ENCODE results near the gene PSME2. TPM values are rescaled to one million over a fixed set of nuclear protein-coding genes. Genes with fewer than 3 reads are reported as not detected.

Gene PSME2
- total RNA-seq, 2 donors from 2014 or later: 24.6 to 28.8 TPM

DNA sequence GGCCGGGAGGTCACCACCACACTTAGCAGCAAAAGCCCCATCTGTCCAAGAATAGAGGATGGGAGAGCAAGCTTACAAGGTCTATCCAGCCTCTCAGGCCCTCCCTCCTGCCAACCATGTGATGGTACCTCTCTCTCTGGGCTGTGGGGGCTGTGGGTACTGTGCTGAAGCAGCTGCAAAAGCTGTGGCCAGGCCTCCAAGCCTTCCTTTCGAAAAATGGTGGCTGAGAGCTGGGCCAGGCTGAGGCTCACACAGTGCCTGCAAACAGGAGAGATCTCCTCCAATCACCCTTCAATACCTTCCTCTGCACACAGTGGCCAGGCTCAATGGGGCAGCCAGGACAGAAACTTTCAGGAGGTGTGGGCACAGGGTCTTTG, 41.1 kb upstream of the PSME2 start:
- peaks cover 5 to 11% of the 10 kb centered on the region in 2 donors for H3K4me1 ChIP-seq (ENCODE audit: control insufficient read depth in 1 of 2, low read depth in 2 of 2)
- H3K36me3 ChIP-seq: peaks cover 41% of the 10 kb centered on the region
- TF ChIP-seq, protein P1, sequence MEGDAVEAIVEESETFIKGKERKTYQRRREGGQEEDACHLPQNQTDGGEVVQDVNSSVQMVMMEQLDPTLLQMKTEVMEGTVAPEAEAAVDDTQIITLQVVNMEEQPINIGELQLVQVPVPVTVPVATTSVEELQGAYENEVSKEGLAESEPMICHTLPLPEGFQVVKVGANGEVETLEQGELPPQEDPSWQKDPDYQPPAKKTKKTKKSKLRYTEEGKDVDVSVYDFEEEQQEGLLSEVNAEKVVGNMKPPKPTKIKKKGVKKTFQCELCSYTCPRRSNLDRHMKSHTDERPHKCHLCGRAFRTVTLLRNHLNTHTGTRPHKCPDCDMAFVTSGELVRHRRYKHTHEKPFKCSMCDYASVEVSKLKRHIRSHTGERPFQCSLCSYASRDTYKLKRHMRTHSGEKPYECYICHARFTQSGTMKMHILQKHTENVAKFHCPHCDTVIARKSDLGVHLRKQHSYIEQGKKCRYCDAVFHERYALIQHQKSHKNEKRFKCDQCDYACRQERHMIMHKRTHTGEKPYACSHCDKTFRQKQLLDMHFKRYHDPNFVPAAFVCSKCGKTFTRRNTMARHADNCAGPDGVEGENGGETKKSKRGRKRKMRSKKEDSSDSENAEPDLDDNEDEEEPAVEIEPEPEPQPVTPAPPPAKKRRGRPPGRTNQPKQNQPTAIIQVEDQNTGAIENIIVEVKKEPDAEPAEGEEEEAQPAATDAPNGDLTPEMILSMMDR (IDR thresholded peaks at IDR 0.05): no peak
- no peaks in the 10 kb centered on the region for H3K9me3 ChIP-seq
- no peaks in the 10 kb centered on the region for H3K27me3 ChIP-seq (replicated peaks; ENCODE audit: insufficient read depth)
- ATAC-seq (ENCODE audit: insufficient number of reproducible peaks, low FRiP score, low read depth) (no peak), DNase-seq (ENCODE audit: low spot score) (no peak)
- H3K4me3 ChIP-seq: peak overlapping the region; percentile 82
- H3K27ac ChIP-seq: no peak overlapping the region

DNA sequence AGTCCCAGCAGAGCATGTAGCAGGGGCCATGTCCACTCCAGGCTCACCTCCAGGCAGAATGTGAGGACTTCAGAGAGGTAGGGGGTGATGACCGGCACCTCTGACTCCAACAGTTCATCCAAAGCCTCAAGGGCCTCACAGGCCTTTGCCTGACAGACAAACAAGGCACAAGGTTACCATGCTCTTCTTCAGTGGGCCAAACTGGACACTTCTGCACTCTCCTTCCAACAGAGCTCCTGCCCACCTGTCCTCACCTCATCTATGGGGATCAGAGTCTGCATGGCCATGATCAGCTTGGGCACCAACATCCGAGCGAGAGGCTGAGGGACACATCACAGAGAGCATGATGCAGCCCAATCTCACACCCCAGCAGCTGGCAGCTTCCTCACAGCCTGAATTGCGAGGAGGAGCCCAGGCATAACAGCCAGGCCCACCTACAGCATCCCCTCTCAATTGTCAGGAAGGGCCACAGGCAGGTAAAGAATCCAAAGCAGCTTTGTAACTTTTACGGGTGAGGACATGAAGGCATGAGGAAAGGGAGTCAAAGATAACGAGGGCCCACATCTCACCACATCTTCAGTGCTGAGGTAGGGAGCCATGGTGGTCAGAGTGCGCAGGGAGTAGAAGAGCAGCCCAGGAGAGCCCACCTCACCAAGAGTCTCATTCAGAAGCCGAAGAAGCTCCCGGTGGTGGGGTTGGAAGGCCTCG, 40.6 kb upstream of the PSME2 start:
- H3K9me3 ChIP-seq: no peaks in the 10 kb centered on the region
- H3K27ac ChIP-seq: no peak overlapping the region
- peaks cover 42% of the 10 kb centered on the region for H3K36me3 ChIP-seq
- no peaks in the 10 kb centered on the region for H3K27me3 ChIP-seq (replicated peaks; ENCODE audit: insufficient read depth)
- peaks cover 5 to 11% of the 10 kb centered on the region in 2 donors for H3K4me1 ChIP-seq (ENCODE audit: control insufficient read depth in 1 of 2, low read depth in 2 of 2)
- DNase-seq (ENCODE audit: low spot score) (no peak), ATAC-seq (ENCODE audit: insufficient number of reproducible peaks, low FRiP score, low read depth) (no peak)
- TF ChIP-seq, protein P1 (IDR thresholded peaks at IDR 0.05): no peak
- H3K4me3 ChIP-seq: no peak overlapping the region

DNA sequence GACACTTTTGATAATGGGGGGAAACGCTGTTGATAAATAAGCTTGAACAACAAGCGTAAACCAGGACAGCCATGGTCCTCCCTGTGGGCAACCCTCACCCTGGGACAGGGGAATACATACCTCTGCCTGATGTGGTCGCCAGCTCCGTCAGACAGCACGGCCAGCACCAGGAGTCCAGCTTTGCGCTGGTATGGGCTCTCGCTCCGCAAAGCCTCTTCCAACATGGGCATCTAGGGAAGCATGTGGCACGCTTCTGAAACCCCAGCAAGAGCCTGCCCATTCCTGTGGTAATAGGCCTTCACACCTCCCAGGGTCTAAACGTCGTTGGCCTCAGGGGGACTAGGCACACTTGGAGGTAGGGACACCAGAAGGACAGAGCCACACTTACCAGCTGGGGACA, 39.3 kb upstream of the PSME2 start:
- Histone ChIP-seq H3K4me3 (no peak overlapping the region), H3K9me3 (no peaks in the 10 kb centered on the region), H3K27me3 (replicated peaks; ENCODE audit: insufficient read depth) (no peaks in the 10 kb centered on the region), H3K4me1 (ENCODE audit: control insufficient read depth in 1 of 2, low read depth in 2 of 2) (peaks cover 5 to 11% of the 10 kb centered on the region in 2 donors), H3K36me3 (peaks cover 39% of the 10 kb centered on the region), H3K27ac (no peak overlapping the region)
- no peak for DNase-seq (ENCODE audit: low spot score)
- no peak for ATAC-seq (ENCODE audit: insufficient number of reproducible peaks, low FRiP score, low read depth)
- TF ChIP-seq, protein P1 (IDR thresholded peaks at IDR 0.05): no peak

DNA sequence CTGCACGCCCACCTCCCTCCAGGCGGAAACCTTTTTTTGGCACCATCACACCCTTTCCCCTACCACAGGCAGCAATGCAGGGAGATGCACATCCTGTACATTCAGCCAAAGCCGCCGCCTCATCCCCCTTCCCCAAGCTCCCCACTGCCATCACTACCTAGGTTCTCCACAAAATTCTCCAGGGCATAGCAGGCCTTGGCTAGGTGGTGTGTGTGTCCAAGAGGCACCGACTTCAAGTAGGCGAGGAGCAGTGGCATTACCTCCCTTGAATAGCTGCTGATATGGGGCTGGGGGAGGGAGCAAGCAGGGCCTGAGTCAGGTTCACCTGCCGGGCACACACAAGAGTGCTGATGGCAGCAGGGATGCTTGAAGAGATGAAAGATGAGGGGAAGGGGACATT, 38.6 kb upstream of the PSME2 start:
- H3K27ac ChIP-seq: no peak overlapping the region
- TF ChIP-seq, protein P1 (IDR thresholded peaks at IDR 0.05): no peak
- no peak for DNase-seq (ENCODE audit: low spot score)
- no peaks in the 10 kb centered on the region for H3K9me3 ChIP-seq
- ATAC-seq (ENCODE audit: insufficient number of reproducible peaks, low FRiP score, low read depth): no peak
- H3K4me1 ChIP-seq (ENCODE audit: control insufficient read depth in 1 of 2, low read depth in 2 of 2): peaks cover 5 to 11% of the 10 kb centered on the region in 2 donors
- no peak overlapping the region for H3K4me3 ChIP-seq
- peaks cover 39% of the 10 kb centered on the region for H3K36me3 ChIP-seq
- no peaks in the 10 kb centered on the region for H3K27me3 ChIP-seq (replicated peaks; ENCODE audit: insufficient read depth)

DNA sequence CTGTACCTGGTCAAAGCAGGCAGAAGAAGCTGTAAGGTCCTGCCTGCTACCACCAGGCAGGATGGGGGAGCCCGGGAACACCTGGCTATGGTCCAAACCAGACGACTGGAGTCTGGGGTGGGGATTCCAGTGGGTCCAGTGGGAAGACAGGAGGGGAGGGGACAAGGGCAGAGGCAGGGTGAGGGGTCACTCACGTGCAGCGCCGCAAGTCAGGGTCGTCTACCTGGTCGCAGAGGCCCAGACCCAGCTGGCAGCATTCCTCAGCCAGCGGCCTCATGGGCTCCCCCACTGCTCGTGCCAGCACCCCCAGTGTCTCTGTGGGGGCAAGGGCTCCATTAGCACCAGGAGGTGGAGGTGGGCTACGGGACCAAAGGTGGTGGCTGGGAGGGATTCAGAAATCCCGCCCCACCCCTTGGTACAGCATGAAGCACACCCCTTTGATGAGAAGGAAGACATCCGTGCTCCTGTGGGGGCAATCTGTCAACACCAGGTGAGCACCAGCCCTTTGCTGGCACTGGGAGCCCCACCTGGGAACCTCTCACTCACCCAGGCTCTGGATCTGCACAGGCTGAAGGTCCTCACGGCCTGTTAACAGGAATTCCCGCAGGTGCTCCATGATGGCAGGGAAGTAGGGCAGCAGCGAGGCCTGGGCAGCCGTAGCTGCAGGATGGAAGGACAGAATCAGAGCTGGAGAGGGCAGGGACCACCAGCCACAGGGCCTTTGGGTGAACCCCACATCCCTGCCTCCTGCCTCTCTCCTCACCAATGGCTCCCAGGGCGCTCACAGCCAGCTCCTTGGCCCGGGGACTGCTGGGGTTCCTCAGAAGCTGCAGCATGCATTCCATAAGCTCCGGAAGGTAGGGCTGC, 37.9 kb upstream of the PSME2 start:
- ATAC-seq (ENCODE audit: insufficient number of reproducible peaks, low FRiP score, low read depth) (no peak), DNase-seq (ENCODE audit: low spot score) (no peak)
- no peaks in the 10 kb centered on the region for H3K27me3 ChIP-seq (replicated peaks; ENCODE audit: insufficient read depth)
- H3K4me1 ChIP-seq (ENCODE audit: control insufficient read depth in 1 of 2, low read depth in 2 of 2): peaks cover 5 to 11% of the 10 kb centered on the region in 2 donors
- H3K36me3 ChIP-seq: peaks cover 43% of the 10 kb centered on the region
- H3K9me3 ChIP-seq: no peaks in the 10 kb centered on the region
- no peak overlapping the region for H3K4me3 ChIP-seq
- no peak overlapping the region for H3K27ac ChIP-seq
- TF ChIP-seq, protein P1 (IDR thresholded peaks at IDR 0.05): no peak

All from thoracic aorta (tissue), 2 donors.